HTR-8/SVneo (cell line): ENCODE results near the gene BBS12.

Source experiments
- DNase-seq: peaks from one replicate; pipeline ENCODE4 v3.0.0; 2011; ENCODE audit warnings: low spot score, mixed read lengths; ENCODE audit not compliant: insufficient read length
- FAIRE-seq: peaks from 2 replicates; lab custom pipeline; 2011; peaks lifted over from hg19 to GRCh38; lab: Jason Lieb, UNC

Gene BBS12

GRCh38 chr4:122732329-122733026 lies at the start of gene BBS12:
TSS of gene BBS12 (plus strand) at chr4:122732704. CDS start at chr4:122741893, 9,189 bp downstream.
- peak; percentile 98 for DNase-seq
- FAIRE-seq = peak; percentile 94

GRCh38 chr4:122686691-122687090 lies 45.8 kb upstream of the BBS12 start:
- DNase-seq (no peak), FAIRE-seq (no peak)

DNA sequence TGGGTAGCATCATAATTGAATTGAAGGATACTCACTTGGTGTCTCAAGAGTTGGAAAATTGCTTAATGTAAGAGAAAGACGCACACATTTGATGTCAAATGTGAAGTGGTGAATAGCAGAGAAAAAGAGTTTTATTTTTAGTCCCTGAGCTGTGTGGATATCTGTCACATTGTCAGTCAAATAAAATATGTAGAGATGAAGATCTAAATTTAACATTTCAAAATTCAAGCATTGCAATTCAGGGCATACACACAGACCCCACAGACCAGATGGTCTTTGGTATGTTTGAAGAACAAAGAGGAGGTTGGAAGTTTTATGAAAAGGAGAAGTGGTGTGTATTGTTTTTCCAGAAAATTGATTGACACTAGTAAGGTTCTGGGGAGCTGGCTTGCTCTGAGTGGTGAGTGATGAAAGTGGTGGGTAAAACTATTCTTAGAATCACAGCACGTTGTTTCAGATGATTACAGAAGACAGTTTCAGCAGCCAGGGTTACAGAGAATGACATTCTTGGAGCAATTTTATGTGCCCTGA lies 44.9 kb upstream of the BBS12 start:
- DNase-seq = no peak
- FAIRE-seq = no peak

- FAIRE-seq (no peak), DNase-seq (no peak)
These were observed 43.9 kb upstream of the BBS12 start for GRCh38 chr4:122688529-122689140.

- DNase-seq (no peak), FAIRE-seq (no peak)
These were observed 42.5 kb upstream of the BBS12 start for GRCh38 chr4:122689972-122690371.

DNA sequence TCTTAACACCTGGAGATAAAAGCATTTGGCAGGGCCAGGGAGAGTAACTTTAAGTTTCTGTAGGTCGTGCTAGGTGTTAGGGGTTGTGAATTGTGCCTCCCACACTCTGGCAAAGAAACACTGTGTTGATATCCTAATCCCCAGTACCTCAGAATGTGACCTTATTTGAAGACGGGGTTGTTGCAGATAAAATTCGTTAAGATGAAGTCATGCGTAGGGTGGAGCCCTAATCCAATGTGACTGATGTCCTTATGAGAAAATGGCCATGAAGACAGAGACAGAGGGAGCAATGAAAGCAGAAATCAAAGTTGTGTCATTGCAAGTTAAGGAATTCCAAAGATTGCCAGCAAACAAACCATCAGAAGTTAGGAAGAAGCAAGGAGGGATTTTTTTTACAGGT lies 40.5 kb upstream of the BBS12 start:
- no peak for FAIRE-seq

GRCh38 chr4:122692641-122693520 lies 39.6 kb upstream of the BBS12 start:
- DNase-seq (no peak), FAIRE-seq (no peak)

More for the DNA sequence above, 40.5 kb upstream of the BBS12 start:
- DNase-seq = no peak

- FAIRE-seq (no peak), DNase-seq (no peak)
These were observed 37.3 kb upstream of the BBS12 start for GRCh38 chr4:122695226-122695625.

DNA sequence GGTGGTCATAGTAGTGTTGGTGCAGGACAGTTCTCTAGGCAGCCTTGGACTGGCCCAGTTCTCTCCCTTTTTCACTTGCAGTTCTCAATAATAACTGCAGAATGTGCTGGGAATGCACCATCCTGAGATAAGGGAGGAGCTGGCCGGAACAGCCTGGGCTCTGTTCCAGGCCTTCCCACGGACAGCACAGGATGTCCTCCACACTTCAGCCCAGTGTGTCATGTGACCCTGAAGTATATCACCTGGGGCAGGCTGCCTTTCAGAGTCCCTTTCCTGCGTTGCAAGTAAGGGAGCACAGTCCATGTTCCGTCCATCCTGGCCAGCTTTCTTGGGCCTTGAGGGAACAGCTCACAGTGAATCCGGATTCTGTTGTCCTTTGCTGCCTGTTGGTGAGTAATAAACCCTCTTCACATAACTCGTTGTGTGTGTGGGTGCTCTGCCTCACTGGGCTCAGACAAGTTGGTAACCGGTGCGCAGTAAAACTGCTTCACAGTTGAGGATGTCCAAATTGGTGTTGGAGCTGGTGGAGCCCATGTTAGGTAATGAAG lies 32.3 kb upstream of the BBS12 start:
- FAIRE-seq = peak; percentile 91
- peak; percentile 37 for DNase-seq

- no peak for DNase-seq
- FAIRE-seq = no peak
These were observed 31.4 kb upstream of the BBS12 start for GRCh38 chr4:122701061-122701460.

GRCh38 chr4:122701965-122702364 lies 30.5 kb upstream of the BBS12 start:
- DNase-seq = no peak
- FAIRE-seq = no peak

DNA sequence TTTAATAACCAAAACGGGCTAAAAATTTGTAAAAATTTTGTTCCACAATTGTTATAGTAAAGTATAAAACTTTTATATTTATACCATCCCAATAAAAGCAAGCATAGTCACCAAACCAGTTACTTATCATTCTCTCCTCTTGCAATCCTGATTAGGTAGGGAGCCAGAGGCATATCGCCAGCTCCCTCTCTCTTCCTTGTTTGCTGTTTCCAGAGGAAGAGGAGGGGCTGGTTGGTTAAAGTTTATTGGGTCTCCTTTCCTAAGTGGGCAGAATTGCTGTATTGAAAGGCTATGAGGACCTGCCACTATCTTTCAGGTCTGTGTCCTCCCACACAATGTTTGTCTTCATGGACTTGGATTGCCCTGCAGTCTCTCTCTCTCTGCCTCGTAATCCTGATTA lies 29.6 kb upstream of the BBS12 start:
- no peak for DNase-seq
- FAIRE-seq = no peak

GRCh38 chr4:122703868-122704267 lies 28.6 kb upstream of the BBS12 start:
- DNase-seq (no peak), FAIRE-seq (no peak)

DNA sequence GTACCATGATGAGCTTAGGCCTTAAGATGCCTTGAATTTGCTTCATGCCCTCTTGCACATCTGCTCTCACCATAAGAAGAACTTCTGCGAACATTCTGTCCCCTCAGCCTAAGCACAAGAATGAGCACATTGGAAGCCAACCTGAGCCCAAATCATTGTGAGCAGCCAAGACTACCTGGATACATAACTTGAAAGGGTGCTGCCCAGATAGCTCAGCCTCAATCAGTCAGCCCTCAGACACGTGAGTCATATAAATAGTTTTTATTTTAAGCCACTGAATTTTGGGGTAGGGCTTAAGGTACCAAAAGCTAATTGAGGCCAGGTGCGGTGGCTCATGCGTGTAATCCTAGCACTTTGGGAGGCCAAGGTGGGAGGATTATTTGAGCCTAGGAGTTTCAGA lies 27.5 kb upstream of the BBS12 start:
- FAIRE-seq = no peak
- no peak for DNase-seq

GRCh38 chr4:122705547-122706117 lies 26.9 kb upstream of the BBS12 start:
- no peak for FAIRE-seq
- no peak for DNase-seq

DNA sequence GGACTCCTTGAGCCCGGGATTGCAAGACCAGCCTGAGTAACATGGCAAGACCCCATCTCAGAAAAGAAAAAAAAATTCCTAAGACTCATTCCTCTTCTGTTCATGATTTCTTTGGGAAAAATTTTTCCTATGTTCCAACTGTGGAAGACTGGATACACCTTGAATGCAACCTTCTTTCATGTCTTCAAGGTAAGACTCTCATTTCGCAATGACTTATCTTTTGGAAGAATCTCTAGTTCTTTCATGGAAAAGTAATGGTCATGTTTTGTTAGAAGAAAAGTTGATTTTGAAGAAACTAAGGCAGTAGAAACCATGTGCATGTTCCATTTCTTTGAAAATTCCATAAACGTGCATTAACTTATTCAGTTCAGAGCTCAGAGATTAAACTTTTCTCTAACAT lies 26.0 kb upstream of the BBS12 start:
- DNase-seq = no peak
- no peak for FAIRE-seq

DNA sequence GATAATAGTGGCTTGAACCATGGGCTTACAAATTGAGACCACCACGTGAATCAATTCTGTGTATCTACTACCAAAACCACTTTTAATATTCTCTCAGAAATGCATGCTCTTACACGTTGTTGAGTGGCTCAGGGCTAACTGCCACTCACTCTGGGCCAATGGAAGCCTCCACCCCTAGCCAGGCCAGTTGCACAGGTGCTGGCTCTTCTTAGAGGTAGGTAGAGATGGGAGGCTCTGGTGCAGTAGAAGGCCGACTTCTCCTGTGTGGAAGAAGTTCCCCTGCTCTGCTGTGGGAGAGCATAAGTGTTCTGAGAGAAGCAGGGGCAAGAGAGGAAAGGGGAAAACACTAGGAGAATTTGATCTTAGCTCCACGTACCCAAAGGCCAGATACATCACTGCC lies 25.0 kb upstream of the BBS12 start:
- no peak for FAIRE-seq

DNA sequence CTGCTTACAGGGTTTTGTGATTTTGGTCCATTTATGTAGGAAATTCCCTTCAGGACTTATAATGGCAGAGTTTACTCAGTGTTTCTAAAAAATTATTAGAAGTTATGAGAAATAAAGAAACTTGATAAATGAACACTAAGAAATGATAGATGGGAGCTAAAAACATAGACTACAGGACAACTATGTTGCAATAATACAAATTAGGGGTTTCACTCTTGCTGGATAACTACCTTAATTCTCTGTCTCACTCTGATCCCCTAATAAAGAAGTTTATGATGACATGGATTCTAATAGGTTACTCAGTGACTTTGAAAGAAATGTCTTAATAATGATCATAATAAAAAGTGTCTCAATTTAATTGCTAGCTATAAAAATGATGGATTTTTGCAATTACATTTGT lies 23.3 kb upstream of the BBS12 start:
- no peak for DNase-seq
- no peak for FAIRE-seq

More for the DNA sequence above, 25.0 kb upstream of the BBS12 start:
- DNase-seq = no peak

DNA sequence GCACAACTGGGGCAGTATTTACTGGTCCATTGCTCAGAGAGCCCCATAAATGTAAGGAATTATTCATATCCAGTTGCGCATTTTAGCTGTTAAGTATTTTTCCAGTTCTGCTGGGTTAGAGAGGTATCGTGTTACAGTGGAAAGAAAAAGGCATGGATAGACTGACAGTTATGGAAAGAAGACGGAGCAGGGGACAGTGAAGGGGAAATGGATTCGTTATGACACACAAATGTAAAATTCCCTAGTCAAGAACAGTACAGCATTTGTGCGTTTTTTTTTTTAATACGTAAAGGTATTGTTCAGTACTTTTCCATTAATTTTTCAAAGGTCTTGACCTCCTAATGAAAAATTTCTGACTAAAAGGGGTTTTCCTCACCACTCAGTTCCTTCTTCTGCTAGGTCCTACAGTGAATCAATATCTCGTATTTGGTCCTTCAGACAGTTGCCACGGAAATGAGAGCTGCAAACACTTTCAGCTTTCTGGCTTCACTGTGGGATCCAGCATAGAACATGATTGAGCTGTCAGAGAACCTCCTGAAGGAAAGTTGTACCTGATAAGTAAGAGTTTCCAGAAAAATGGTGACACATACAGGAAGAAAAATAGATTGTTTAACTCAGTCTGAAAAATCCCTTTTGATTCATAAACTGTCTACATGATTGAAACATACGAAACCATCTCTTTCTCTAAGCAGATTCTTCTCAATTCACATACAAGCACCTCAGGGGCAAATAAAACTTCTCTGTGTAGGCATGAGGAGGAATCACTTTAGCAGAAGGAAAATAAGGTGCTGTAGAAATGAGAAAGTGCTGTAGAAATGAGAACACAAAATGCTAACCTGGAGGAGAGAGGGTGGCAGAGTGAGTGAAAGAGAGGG lies 21.8 kb upstream of the BBS12 start:
- FAIRE-seq (peak; percentile 31), DNase-seq (peak; percentile 23)
